Stomach (tissue), 9 donors: ENCODE results near the gene TNFRSF1A. TPM values are rescaled to one million over a fixed set of nuclear protein-coding genes. Genes with fewer than 3 reads are reported as not detected.

Experiments used
- DNase-seq, 2 donors: peaks; one replicate each; pipeline versions ENCODE4 v3.0.0 to v3.0.0-alpha.2; 2013 to 2019
- H3K27ac ChIP-seq, 5 donors: fragments of 200-600 bp in 4 of 5; sonication (generic) in 4 of 5; one replicate each; pipeline ENCODE4 v1.5.1; 2013 to 2019; ENCODE audit warnings: mild to moderate bottlenecking in 1 of 5, moderate library complexity in 1 of 5
- H3K27me3 ChIP-seq, 3 donors: fragments of 200-600 bp; sonication (generic); one replicate each; pipeline ENCODE4 v1.5.1; 2017 to 2019; ENCODE audit warnings: mixed run types in 1 of 3
- H3K36me3 ChIP-seq, 4 donors: fragments of 200-600 bp; sonication (generic); 1 replicate in 3 of 4; 2 replicates in 1 of 4; pipeline ENCODE4 v1.5.1; 2016 to 2019
- H3K4me1 ChIP-seq, 4 donors: fragments of 200-600 bp; sonication (generic); one replicate each; pipeline ENCODE4 v1.5.1; 2016 to 2019
- H3K4me3 ChIP-seq, 4 donors: fragments of 200-600 bp; sonication (generic) in 3 of 4; one replicate each; pipeline ENCODE4 v1.5.1; 2016 to 2019; ENCODE audit warnings: mild to moderate bottlenecking in 1 of 4
- H3K9me3 ChIP-seq, 4 donors: fragments of 200-600 bp; sonication (generic); one replicate each; pipeline ENCODE4 v1.5.1; 2016 to 2019
- CTCF ChIP-seq, 7 experiments: fragments of 450-650 bp in 4 of 7; fragments of 200-600 bp in 3 of 7; sonication (generic) in 3 of 7; IDR thresholded peaks; one replicate each; pipeline ENCODE4 v1.5.1; 2016 to 2019; ENCODE audit warnings: antibody characterized with exemption in 7 of 7, control low read depth in 2 of 7, mild to moderate bottlenecking in 1 of 7
- EP300 ChIP-seq: sonication (generic); formaldehyde crosslinking; IDR thresholded peaks from one replicate; pipeline ENCODE4 v1.6.1; 2017; ENCODE audit warnings: antibody characterized with exemption
- POLR2A ChIP-seq, 4 donors: fragments of 450-650 bp; IDR thresholded peaks; one replicate each; pipeline ENCODE4 v1.6.1; 2016; ENCODE audit warnings: antibody characterized with exemption in 4 of 4, control low read depth in 2 of 4, mild to moderate bottlenecking in 1 of 4, moderate library complexity in 1 of 4
- POLR2AphosphoS5 ChIP-seq, 3 donors: sonication (generic); formaldehyde crosslinking; IDR thresholded peaks; one replicate each; pipeline ENCODE4 v1.6.1; 2016; ENCODE audit warnings: antibody characterized with exemption in 3 of 3
- WGBS, 5 donors: extraction: QIAGEN DNeasy Blood & Tissue Kit in 3 of 5; methylation state at CpG; one replicate each; pipeline versions ENCODE4 v1.1.5 to v1.1.7; 2013 to 2018; 5-methylcytosine and 5-hydroxymethylcytosine counted together
- intact Hi-C: fragments of 100-400 bp; cut with DNase I; formaldehyde crosslinking; loops from one replicate; pipeline ENCODE4 v1.15.1; 2023; ENCODE audit warnings: low total_unique reads
- polyA plus RNA-seq, 3 donors: library from polyadenylated mRNA; stranded (reverse); fragments of 200-250 nt; gene quantifications; one replicate each; pipeline ENCODE4 v1.2.3, GENCODE V29; 2013
- total RNA-seq, 5 donors: library from RNA; depleted of rRNA; stranded (reverse); fragments of >200 nt; gene quantifications; one replicate each; pipeline versions ENCODE4 v1.1.0 to v1.2.3, GENCODE V29; 2014 to 2016
- donor health status: healthy with polysubstance abuse.
- donor health status: Bipolar disorder and iron deficiency.
- donor health status: healthy.

TNFRSF1A gene
- total and polyA plus RNA-seq, 8 donors: 35.2 to 432 (median 102) TPM

- H3K9me3 ChIP-seq: no peaks in the 10 kb centered on the region
- H3K27ac ChIP-seq: peak overlapping the region in 2 of 5 donors; percentile 0 to 64
- H3K27me3 ChIP-seq: no peaks in the 10 kb centered on the region
- intact Hi-C loops: no loop called here
- H3K36me3 ChIP-seq: peaks cover 0 to 48% (median 23%) of the 10 kb centered on the region in 4 donors
- DNase-seq: no peak
- WGBS, 5 donors: 87 to 93% (median 89%) methylated on average over 5 of the region's 5 CpGs
- H3K4me3 ChIP-seq: no peak overlapping the region
- no peak for TF ChIP-seq POLR2AphosphoS5 (IDR thresholded peaks at IDR 0.05)
- no peak for TF ChIP-seq CTCF (IDR thresholded peaks at IDR 0.05)
- no peak for TF ChIP-seq POLR2A (IDR thresholded peaks at IDR 0.05)
- no peak for TF ChIP-seq EP300
- peaks cover 20 to 63% (median 24%) of the 10 kb centered on the region in 4 donors for H3K4me1 ChIP-seq
These were observed 9.7 kb upstream of the TNFRSF1A start for GRCh38 chr12:6351622-6352021.

- peak; percentile 82 to 83 for DNase-seq
- H3K4me3 ChIP-seq: peak overlapping the region in 2 of 4 donors; percentile 3 to 24
- TF ChIP-seq EP300 (no peak), POLR2A (IDR thresholded peaks at IDR 0.05) (peak in 1 of 4 donors; percentile 18), POLR2AphosphoS5 (IDR thresholded peaks at IDR 0.05) (peak; percentile 58 to 86 (median 82)), CTCF (IDR thresholded peaks at IDR 0.05) (no peak)
These were observed 5.8 kb upstream of the TNFRSF1A start for GRCh38 chr12:6347367-6348338.

GRCh38 chr12:6346942-6347341 lies 5.1 kb upstream of the TNFRSF1A start:
- WGBS, 5 donors: 67 to 85% (median 79%) methylated on average over 8 of the region's 8 CpGs
- intact Hi-C loops: no loop called here
- H3K9me3 ChIP-seq: no peaks in the 10 kb centered on the region
- no peak for DNase-seq
- H3K36me3 ChIP-seq: peaks cover 0 to 12% (median 5%) of the 10 kb centered on the region in 4 donors
- H3K27ac ChIP-seq: peak overlapping the region; percentile 66 to 95 (median 85)
- peaks cover 55 to 77% (median 62%) of the 10 kb centered on the region in 4 donors for H3K4me1 ChIP-seq
- no peaks in the 10 kb centered on the region for H3K27me3 ChIP-seq
- H3K4me3 ChIP-seq: no peak overlapping the region
- no peak for TF ChIP-seq POLR2A (IDR thresholded peaks at IDR 0.05)
- no peak for TF ChIP-seq POLR2AphosphoS5 (IDR thresholded peaks at IDR 0.05)
- TF ChIP-seq EP300: no peak
- TF ChIP-seq CTCF (IDR thresholded peaks at IDR 0.05): no peak

More at GRCh38 chr12:6347367-6348338, 5.8 kb upstream of the TNFRSF1A start:
- Histone ChIP-seq H3K27me3 (no peaks in the 10 kb centered on the region), H3K4me1 (peaks cover 49 to 76% (median 57%) of the 10 kb centered on the region in 4 donors), H3K36me3 (peaks cover 0 to 15% (median 5%) of the 10 kb centered on the region in 4 donors), H3K27ac (peak overlapping the region; percentile 66 to 95 (median 85)), H3K9me3 (no peaks in the 10 kb centered on the region)
- intact Hi-C loops: no loop called here
- WGBS, 5 donors: 15 to 48% (median 42%) methylated on average over 11 to 19 of the region's 19 CpGs

GRCh38 chr12:6346235-6346832 lies 4.5 kb upstream of the TNFRSF1A start:
- H3K27me3 ChIP-seq: no peaks in the 10 kb centered on the region
- TF ChIP-seq POLR2A (IDR thresholded peaks at IDR 0.05) (no peak), CTCF (IDR thresholded peaks at IDR 0.05) (no peak), POLR2AphosphoS5 (IDR thresholded peaks at IDR 0.05) (no peak), EP300 (no peak)
- DNase-seq: peak in 1 of 2 donors; percentile 24
- no peak overlapping the region for H3K4me3 ChIP-seq
- intact Hi-C loops: no loop called here
- WGBS, 5 donors: 77 to 88% (median 83%) methylated on average over 5 of the region's 5 CpGs
- H3K27ac ChIP-seq: peak overlapping the region; percentile 74 to 95 (median 85)
- H3K9me3 ChIP-seq: no peaks in the 10 kb centered on the region
- H3K36me3 ChIP-seq: peaks cover 0 to 12% (median 5%) of the 10 kb centered on the region in 4 donors
- H3K4me1 ChIP-seq: peaks cover 55 to 73% (median 62%) of the 10 kb centered on the region in 4 donors
